Lower leg skin (tissue), 4 donors: ENCODE measurements around the gene LYRM4. TPM values are rescaled to one million over a fixed set of nuclear protein-coding genes. Genes with fewer than 3 reads are reported as not detected.

Experiments
- DNase-seq, 2 donors: peaks; one replicate each; pipeline ENCODE4 v3.0.0-alpha.2; 2019; ENCODE audit warnings: low spot score in 2 of 2
- H3K4me3 ChIP-seq: fragments of 200-600 bp; sonication (generic); 2 replicates; pipeline ENCODE4 v1.5.1; 2017; ENCODE audit warnings: mild to moderate bottlenecking, low read depth; ENCODE audit not compliant: poor library complexity, severe bottlenecking
- POLR2A ChIP-seq, 2 donors: fragments of 450-650 bp; IDR thresholded peaks; one replicate each; pipeline ENCODE4 v1.6.1; 2016 to 2017; ENCODE audit warnings: antibody characterized with exemption in 2 of 2, mild to moderate bottlenecking in 1 of 2, moderate library complexity in 1 of 2
- WGBS, 2 donors: methylation state at CpG; one replicate each; pipeline ENCODE4 v1.1.5; 2018; 5-methylcytosine and 5-hydroxymethylcytosine counted together
- intact Hi-C: fragments of 100-400 bp; cut with DNase I; formaldehyde crosslinking; loops from one replicate; pipeline ENCODE4 v1.15.0; 2023; ENCODE audit warnings: low total_unique reads
- total RNA-seq, 4 donors: library from RNA; depleted of rRNA; stranded (reverse); fragments of >200 nt; gene quantifications; one replicate each; pipeline ENCODE4 v1.1.0, GENCODE V29; 2016
- TF ChIP-seq, protein P1 (sequence below), 3 donors: fragments of 450-650 bp; IDR thresholded peaks; one replicate each; pipeline ENCODE4 v1.5.1; 2016; ENCODE audit warnings: antibody characterized with exemption in 3 of 3, mild to moderate bottlenecking in 3 of 3, moderate library complexity in 2 of 3

The LYRM4 gene
- total RNA-seq, 4 donors from 2014 or later = 14.4 to 20.8 (median 20.4) TPM

DNA sequence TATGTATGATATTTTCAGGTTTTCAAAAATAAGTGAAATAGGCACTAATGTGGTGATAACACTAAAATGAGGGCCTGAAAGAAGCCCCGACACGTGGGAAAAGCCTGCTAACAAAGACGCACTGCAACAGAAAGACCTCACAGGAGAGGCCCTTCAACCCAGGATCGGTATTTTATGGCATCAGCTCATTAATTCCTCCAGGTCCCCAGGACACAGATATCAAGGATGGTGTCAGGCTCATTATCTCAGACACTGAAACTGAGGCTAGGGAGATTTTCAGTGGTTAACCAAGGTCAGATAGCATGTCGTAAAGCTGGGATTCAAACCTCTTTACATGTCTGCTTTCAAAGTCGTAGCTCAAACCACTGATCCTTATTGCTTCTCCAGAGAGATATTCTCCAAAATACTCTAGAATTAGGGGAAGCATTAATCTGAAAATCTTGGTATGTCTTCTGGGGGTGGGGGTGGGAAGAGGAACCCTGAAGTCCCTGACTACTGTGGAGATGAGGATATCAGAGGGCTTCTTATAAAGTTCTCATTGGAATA, 111.5 kb downstream of the LYRM4 start:
- no peak overlapping the region for H3K4me3 ChIP-seq
- intact Hi-C loops = loop anchor here (10.0 kb wide), 1 partner anchor 256 kb away; no protein-coding TSS in a partner anchor
- TF ChIP-seq POLR2A (IDR thresholded peaks at IDR 0.05) = no peak
- TF ChIP-seq, protein P1, sequence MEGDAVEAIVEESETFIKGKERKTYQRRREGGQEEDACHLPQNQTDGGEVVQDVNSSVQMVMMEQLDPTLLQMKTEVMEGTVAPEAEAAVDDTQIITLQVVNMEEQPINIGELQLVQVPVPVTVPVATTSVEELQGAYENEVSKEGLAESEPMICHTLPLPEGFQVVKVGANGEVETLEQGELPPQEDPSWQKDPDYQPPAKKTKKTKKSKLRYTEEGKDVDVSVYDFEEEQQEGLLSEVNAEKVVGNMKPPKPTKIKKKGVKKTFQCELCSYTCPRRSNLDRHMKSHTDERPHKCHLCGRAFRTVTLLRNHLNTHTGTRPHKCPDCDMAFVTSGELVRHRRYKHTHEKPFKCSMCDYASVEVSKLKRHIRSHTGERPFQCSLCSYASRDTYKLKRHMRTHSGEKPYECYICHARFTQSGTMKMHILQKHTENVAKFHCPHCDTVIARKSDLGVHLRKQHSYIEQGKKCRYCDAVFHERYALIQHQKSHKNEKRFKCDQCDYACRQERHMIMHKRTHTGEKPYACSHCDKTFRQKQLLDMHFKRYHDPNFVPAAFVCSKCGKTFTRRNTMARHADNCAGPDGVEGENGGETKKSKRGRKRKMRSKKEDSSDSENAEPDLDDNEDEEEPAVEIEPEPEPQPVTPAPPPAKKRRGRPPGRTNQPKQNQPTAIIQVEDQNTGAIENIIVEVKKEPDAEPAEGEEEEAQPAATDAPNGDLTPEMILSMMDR (IDR thresholded peaks at IDR 0.05) = no peak
- no peak for DNase-seq
- 85 to 91% methylated on average over 6 of the region's 6 CpGs for WGBS, 2 donors

DNA sequence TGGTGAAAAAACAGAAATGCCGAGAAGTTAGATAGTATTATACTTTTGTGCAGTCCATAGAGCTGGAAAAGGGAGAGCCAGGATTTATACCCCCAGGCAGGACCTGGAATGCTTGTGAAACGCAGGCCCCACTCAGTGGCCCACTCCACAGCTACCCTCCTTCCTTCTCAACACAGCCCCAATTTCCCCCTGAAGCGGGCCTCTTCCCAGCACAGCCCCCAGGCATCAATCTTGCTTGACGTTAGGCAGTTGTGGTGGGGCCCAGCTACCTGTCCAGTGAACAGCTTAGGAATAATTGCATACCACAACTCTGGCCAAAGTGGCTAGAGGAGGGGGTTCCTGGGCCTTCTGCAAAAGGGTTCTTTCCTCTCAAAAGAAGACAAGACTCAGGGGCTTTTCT, 114.4 kb downstream of the LYRM4 start:
- WGBS, 2 donors = 81 to 87% methylated on average over 4 of the region's 4 CpGs
- TF ChIP-seq POLR2A (IDR thresholded peaks at IDR 0.05) = no peak
- TF ChIP-seq, protein P1 (IDR thresholded peaks at IDR 0.05) = no peak
- intact Hi-C loops = loop anchor here (10.0 kb wide), 1 partner anchor 258 kb away; no protein-coding TSS in a partner anchor
- no peak overlapping the region for H3K4me3 ChIP-seq
- no peak for DNase-seq

DNA sequence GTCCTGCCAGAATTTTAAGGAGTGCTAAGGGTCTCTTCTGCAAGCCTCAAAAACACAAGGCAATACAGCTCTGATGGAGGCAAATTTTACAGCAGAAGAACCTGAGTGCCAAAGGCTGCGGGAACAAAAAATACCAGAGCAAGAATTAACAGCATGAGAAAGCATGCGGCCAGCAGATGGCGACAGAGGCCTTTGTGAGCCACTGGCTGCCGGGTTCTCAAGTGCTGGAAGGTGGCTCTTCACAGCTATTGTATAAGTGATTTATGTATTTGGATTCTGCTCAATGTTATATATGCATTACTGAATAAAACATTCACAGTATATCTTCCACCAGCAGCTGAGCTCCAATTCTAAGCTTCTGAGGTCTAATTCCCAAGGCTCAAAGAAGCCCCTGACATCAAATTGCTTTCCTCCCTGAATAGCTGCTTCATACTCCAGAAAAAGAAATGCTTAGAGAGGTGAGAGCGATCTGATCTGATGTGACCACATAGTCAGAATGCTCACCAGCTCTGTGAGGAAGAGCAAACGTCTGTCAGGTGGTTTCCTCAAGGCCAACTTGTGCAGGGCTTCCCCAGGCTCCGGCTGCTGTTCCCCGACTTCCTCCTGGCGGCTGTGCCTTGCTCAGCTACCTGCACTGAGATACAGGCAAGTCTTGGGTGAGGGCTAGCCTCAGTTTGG, 117.0 kb downstream of the LYRM4 start:
- WGBS, 2 donors = 41% methylated on average over 9 of the region's 9 CpGs
- DNase-seq = peak; percentile 85 to 96
- no peak overlapping the region for H3K4me3 ChIP-seq
- intact Hi-C loops = loop anchor here (5.0 to 10.0 kb wide), 2 partner anchors 261 to 1404 kb away; no protein-coding TSS in a partner anchor
- TF ChIP-seq, protein P1 (IDR thresholded peaks at IDR 0.05) = peak in 1 of 3 donors; percentile 55
- TF ChIP-seq POLR2A (IDR thresholded peaks at IDR 0.05) = no peak

DNA sequence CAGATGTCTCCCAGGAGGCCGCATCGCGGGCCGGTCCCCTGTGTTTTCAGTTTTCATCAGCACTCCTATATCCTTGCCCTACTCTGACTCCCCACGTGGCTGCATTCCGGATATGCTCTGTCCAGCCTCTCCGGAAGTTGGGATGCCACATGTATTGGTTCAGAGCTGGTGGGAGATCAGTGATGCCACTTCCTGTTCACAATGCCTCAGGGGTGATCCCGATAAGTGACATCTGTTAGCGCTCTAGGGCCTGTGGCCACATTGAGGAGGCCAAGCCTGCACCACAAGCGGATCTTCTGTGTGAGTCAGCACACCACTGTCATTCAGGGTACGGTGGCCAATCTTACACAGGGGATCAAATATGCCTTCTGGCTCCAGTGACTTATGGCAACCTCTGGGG, 117.8 kb downstream of the LYRM4 start:
- no peak for DNase-seq
- 76 to 85% methylated on average over 11 of the region's 11 CpGs for WGBS, 2 donors
- intact Hi-C loops = loop anchor here (5.0 to 10.0 kb wide), 2 partner anchors 262 to 1404 kb away; no protein-coding TSS in a partner anchor
- no peak overlapping the region for H3K4me3 ChIP-seq
- TF ChIP-seq POLR2A (IDR thresholded peaks at IDR 0.05) = no peak
- TF ChIP-seq, protein P1 (IDR thresholded peaks at IDR 0.05) = no peak

DNA sequence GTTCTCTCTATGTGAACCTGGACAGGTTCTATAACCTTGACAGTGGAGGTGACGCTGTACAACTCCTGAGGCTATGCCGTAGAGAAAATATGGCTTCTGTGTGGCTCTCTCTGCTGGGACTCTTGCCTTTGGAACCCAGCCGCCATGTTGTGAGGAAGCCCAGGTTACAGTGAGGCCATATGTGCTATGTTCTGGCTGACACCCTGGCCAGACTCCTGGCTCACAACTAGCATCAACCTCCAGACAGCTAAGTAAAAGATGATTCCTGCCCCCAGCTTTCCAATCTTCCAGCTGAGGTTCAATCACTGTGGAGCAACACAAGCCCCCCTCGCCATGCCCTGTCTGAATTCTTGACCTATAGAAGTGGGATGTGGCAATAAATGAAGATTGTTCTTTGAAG, 118.6 kb downstream of the LYRM4 start:
- intact Hi-C loops = loop anchor here (5.0 to 10.0 kb wide), 2 partner anchors 263 to 1405 kb away; no protein-coding TSS in a partner anchor
- no peak overlapping the region for H3K4me3 ChIP-seq
- TF ChIP-seq, protein P1 (IDR thresholded peaks at IDR 0.05) = no peak
- no peak for TF ChIP-seq POLR2A (IDR thresholded peaks at IDR 0.05)
- DNase-seq = no peak
- WGBS, 2 donors = 94 to 99% methylated on average over 4 of the region's 4 CpGs
